Lung microvascular endothelial cell (primary cell): Measurements from ENCODE around the gene HOXC12. TPM values are rescaled to one million over a fixed set of nuclear protein-coding genes. Genes with fewer than 3 reads are reported as not detected.

Experiments used
- DNase-seq, 2 donors: peaks; one replicate each; pipeline versions ENCODE4 v3.0.0 to v3.0.0-alpha.2; 2010; ENCODE audit warnings: low read depth in 2 of 2
- total RNA-seq: library from RNA; depleted of rRNA; stranded (reverse); fragments of >200 nt; gene quantifications from 2 replicates; pipeline ENCODE4 v1.2.1, GENCODE V29; 2014

The HOXC12 gene
- total RNA-seq, 1 donor from 2014 or later, result not detected

DNA sequence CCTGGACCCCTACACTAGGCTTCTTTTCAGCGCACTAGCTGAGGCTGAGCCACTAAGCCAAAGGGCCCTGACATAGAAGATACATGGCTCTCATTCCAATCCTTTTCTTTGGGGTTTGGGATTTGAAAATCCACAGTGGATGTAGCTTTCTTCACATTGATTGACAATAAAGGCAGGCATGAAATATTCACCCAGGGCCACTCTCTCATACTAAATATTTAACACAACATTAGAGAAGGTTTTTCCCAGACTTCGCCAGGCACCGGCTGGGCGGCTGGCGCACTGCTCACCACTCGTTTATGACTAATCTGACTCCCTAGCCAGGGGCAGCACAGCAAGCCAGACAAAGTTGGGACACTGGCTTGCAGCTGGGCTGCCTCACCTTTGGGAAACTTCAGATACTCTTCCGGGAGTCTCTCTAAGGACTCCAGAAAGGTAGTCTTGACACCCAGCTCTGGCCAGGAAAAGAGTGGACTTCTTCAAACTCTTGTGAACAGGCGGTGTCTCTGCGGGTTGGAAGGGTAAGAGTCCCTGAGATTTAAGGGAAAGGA lies 17.5 kb downstream of the HOXC12 start:
- no peak for DNase-seq

DNA sequence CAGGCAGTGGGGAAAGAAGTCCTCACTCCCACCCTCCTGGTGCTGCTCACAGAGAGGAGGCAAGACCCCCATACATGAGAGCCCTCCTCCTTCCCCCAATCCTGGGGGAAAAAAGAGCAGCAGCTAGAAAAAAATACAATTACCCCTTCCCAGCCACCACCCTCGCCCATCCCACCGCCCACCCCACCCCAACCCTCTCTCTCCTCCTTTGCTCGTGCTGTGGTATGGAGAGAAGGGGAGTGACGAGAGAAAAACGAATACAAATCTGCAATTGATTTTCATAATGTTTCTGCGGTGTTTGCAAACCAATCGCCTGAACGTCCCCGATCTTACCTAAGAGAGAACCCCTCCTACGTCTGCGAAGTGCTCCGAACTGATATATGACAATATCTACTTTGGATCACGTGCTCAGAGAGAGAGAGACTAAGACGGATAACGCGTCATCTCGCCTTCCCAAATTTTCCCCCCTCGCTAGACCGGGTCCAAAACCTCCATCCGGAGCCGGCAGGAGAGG lies 18.1 kb downstream of the HOXC12 start, which contains the start of gene HOXC11:
Gene HOXC11 (plus strand): TSS at position 405 of the 514 bp plus-strand sequence. CDS start 116 bp downstream, outside the sequence.
- no peak for DNase-seq

DNA sequence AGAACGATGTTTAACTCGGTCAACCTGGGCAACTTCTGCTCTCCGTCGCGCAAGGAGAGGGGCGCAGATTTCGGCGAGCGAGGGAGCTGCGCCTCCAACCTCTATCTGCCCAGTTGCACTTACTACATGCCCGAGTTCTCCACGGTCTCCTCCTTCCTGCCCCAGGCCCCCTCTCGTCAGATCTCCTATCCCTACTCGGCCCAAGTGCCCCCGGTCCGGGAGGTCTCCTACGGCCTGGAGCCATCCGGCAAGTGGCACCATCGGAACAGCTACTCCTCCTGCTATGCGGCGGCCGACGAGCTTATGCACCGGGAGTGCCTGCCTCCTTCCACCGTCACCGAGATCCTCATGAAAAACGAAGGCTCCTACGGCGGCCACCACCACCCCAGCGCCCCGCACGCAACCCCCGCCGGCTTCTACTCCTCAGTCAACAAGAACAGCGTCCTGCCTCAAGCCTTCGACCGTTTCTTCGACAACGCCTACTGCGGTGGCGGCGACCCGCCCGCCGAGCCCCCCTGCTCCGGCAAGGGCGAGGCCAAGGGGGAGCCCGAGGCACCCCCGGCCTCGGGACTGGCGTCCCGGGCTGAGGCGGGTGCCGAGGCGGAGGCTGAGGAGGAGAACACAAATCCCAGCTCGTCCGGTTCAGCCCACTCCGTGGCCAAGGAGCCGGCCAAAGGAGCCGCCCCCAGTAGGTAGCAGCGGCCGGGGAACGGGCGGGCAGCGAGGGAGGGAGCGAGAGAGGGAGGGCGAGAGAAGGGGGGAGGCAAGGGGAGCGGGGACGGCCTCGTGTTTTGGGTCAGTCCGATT lies 18.7 kb downstream of the HOXC12 start:
- no peak for DNase-seq

GRCh38 chr12:53974084-53975063 lies 19.7 kb downstream of the HOXC12 start, which contains the start of gene HOTAIR:
Gene HOTAIR (minus strand): TSS chr12:53974954.
- DNase-seq, result no peak

DNA sequence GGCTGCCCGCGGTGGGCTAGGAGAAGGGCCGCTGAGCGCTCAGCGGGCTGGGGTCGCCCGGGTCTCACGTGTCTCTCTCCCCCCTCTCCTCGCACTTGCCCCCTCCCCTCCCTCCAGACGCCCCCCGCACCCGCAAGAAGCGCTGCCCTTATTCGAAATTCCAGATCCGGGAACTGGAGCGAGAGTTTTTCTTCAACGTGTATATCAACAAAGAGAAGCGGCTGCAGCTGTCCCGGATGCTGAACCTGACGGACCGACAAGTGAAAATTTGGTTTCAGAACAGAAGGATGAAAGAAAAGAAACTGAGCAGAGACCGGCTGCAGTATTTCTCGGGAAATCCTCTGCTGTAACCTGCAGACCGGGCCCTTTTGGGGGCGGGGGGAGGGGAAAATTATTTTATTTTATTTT lies 20.4 kb downstream of the HOXC12 start:
- DNase-seq, result no peak

DNA sequence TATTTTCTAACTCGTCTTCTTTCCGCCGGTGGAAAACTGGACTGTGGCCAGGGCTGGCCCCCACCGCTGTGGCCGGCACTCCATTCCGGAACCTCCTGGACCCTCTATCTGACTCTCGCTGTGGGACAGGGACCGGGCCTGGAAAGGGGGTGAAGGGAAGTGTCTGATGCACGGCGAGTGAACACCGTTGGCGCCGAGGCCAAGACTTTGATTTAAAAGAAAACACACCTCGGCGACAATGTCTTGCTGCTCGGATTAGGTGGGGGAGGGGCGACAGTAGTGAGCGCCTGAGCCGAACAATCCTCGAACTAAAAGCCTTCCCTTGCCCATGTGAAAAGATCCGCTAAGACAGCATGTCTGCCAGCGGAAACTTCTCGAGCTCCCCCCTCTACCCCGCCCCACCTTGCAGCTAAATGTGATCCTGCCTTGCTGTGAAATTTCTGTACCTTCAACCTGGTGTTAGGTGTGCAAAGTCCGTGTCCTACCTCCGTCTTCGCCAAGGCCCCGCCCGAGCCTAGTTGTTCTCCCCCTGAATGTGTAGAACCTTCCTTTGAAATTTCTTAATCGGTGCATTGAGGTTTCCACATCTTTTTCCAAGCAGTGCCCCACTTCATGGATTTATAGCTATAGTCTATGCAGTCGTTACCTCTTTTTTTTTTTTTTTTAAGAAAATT lies 20.9 kb downstream of the HOXC12 start:
- DNase-seq, result no peak

GRCh38 chr12:53976172-53976822 lies 21.6 kb downstream of the HOXC12 start:
- no peak for DNase-seq

DNA sequence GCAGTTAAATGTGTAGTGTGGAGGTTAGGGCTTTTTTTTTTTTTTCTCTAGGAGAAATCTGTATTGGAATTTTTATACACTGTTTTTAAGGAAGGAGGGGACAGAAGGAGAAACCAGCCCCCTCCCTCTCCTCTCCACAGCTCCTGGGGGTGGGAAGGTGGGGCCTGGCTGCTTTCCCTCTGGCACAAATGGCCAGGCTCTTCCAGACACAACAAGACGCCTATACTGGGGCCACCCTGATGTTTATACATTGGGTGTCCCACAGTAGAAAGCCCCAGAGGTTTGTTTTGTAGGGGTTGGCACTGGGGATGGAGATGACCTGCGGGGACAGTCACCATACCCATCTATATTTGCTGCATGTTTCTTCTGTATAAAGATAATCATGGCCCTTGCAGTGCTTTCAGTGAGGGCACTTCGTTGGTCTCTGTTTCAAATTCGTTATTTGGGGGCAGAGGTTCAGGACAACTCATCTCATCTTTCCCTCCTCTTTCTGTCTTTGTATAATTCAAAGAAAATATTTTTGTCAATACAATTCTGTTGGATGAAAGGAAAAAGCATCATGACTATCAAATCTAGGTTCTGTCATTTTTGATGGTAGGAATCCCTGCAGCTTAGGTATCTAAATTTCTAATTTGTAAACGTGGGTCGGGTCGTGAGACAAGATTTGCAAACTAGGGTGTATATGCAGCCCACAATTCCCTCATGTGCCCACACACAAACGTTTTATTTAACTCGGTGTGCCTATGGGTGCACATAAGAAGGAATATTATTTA lies 22.3 kb downstream of the HOXC12 start:
- no peak for DNase-seq

DNA sequence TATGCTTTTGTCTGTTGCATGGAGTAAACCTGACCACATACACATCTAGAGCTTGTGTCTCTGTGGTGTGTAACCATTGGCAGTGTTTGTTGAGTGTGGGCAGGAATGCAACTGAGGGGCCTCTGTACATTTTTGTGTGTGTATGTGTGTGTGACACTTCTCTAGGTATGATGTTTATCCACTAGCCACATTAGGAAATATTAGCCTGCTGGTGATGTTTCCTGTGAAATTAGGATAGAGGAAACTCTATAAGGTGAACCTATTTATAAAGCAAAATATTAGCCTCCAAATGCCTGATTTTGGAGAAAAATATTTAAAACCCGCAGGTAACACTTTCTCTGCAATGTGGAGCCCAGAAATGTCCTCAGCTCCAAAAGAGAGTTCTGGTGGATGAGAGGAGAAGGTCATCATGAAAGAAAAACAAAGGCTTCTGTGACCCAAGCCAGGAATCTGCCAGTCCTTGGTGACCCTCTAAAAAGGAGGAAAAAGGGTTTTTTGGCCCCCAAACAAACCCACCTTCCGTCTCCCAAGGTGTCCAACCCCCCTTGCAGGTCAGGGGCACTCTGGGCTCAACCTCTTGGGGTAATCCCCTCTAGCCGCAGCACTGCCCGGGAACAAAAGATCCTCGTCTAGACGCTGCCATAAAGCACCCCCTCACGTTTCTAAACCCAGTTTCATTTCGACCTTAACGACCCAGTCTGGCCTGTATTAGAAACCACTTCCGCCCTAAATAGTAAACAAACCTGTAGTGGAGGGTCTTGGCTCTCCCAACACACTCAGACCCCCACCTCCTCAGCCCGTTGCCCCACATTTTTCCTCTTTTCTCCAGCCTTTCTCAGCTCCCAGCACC lies 23.1 kb downstream of the HOXC12 start:
- no peak for DNase-seq

DNA sequence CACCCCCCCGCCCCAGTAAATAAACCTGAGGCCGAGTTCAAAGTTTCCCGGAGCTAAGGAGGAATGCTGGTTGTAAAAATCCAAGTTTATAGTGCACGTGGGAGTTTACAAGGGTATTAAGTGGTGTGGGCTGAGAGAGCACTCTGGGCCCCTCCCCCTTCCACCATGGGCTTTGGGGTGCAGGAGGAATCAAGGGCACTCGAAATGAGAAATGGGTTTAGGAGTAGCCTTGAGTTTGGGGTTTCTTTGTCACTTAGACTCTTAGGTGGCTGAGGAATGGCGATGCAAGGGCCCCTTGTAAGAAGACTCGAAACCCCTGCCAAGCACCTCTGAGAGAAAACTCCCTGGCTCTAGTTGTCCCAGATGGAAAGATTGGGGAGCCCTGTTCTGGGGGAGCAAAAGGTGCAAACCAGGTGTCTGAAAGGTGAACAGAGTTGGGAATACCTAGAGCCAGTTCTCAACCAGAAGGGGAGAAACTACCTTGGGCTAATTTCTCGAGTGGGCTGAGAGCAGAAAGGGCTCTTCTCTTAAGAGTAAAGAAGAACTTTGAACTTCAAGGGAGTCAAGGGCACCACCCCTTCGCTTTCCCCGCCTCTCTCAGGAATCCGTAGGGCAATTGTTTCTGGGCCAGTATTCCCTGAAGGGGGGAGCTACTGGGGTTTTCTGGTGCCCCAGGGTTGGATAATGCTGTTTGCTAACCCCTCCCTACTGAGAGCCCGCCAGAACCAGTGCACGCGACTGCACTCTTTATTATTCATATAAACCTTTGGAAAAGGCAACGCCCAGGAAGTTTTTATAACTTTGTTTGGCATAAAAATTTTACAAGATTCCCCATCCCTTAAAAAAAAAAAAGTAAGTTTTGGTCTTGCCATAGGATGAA lies 24.0 kb downstream of the HOXC12 start:
- no peak for DNase-seq

GRCh38 chr12:53980104-53980801 lies 25.6 kb downstream of the HOXC12 start:
- DNase-seq, result no peak

- no peak for DNase-seq
Measured at GRCh38 chr12:53980802-53981496, 26.2 kb downstream of the HOXC12 start.

DNA sequence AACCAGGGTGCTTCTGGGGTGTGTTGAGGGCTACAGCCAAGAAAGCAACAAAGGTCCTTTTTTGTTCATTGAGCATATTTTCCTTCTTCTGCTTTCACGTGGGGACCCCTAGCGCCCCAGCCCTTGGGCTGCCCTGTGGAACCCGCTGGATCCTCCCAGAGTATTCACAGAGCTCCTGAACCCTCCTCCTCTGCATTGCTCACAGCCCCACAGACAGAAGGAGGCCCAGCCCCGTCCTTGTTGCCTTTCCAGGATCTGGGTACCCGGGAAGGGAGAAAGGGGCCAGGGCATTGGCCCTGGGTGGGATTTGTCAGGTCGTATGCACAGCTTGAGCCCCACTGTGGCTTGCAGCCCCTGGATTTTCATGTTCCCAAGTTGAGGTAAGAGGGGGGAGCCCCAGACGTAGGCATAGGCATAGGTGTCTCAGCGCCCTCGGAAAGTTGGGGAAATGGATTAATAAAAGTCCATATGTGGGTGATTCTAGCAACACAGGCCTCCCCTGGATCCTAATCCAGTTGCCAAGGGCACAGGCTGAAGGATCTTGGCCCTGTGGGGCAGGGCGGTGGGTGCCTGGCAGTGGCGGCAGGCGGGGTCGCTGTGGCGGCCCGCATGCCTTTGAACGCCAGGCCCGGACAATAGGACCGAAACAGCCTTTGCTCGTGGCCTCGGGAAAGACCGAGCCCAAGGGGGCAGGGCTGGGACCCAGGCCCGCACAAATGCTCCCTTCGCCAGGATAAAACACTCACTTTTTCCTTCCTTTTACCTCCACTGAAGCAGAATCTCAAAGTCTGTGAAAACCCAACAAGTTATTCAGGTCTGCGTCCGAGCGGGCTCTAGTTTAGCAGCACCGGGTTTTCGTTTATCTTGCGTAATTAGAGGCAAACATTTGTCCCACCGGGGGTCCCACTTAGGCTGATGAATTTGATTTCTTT lies 27.2 kb downstream of the HOXC12 start:
- no peak for DNase-seq

GRCh38 chr12:53982648-53983567 lies 28.2 kb downstream of the HOXC12 start:
- DNase-seq, result no peak
